IPS DF 4.7 (cell line): ENCODE results near the gene TMIGD3.

ENCODE experiments used
- DNase-seq: peaks from one replicate; pipeline ENCODE4 v3.0.0-alpha.2; 2013; ENCODE audit warnings: low spot score; ENCODE audit errors: extremely low read depth

TMIGD3 gene

DNA sequence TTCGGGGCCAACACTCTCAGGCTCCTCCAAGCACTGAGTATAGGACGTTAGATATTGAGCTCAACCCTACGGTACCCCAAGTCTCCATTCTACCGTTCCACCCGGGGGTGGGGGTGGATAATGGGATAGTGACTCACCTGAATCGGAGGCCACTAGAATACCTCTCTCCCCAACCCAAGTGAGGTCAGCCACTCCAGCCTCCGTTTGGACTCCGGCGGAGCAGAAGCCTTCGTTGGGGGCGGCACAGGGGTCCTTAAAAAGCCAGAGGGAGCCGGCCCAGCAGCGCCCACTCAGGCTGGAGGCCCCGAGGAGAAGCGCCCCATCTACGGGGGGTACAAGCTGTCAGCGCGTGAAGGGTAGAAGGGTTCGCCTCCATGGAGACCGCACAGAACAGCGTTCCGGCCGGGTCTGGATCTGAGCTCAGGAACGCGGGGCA is 54.9 kb downstream of the TMIGD3 start:
- no peak for DNase-seq

- DNase-seq, result no peak
Measured at GRCh38 chr1:111446967-111447892, 56.2 kb downstream of the TMIGD3 start.

DNA sequence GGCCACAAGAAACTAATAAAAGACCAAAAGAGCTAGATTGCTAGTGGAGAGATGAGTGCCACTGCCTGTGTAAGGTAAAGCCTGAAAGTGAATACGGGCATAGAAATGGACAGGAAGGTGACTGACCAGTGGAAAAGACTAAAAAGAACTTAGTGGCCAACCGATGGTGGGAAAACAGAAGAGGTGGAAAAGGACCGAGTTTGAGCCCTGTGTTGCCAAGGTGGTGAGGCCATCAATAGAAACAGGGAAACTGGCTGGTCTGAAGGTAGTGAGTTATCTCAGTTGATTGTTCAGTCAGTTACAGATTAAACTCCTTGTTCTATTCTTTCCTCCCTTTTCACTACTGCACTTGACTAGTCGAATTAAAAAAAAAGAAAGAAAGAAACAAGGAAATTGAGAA is 56.9 kb downstream of the TMIGD3 start:
- no peak for DNase-seq

DNA sequence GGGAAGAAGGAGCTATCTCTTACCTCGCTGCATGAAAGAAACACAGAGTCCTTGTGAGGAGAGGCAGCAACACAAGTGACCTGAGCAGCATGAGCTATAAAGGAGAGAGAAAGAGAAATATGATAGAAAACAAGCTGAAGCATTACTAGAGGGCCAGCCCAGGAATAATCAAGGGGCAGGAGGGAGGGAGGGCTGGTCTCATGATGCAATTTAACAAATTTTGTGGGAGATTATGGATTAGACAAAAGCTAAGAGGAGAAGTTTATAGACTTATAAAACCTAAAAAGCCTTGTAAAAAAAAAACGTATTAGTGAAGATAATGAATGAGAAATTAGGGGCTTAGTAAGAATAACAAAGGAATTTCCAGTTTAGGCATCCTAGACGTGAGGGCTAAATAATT is 59.4 kb downstream of the TMIGD3 start:
- DNase-seq, result no peak

DNA sequence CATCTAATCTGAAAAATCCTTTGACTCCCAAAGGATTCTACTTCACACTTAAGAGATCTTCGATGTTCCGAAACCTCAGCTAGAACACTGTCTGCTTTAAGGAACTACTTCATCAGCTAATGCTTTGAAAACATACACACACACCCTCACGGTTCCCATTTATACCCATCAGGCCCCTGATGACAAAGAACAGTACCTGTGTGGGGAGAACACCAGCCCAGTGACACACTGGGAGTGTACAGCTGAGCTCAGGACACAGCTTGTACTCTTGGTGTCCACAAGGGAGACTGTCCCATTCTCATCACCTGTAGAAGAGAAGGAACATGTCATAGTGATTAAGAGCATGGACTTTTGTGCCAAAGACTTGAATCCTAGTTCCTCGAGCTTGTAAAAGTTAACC is 61.0 kb downstream of the TMIGD3 start:
- no peak for DNase-seq

- peak; percentile 33 for DNase-seq
Measured at GRCh38 chr1:111441573-111442192, 61.8 kb downstream of the TMIGD3 start.

DNA sequence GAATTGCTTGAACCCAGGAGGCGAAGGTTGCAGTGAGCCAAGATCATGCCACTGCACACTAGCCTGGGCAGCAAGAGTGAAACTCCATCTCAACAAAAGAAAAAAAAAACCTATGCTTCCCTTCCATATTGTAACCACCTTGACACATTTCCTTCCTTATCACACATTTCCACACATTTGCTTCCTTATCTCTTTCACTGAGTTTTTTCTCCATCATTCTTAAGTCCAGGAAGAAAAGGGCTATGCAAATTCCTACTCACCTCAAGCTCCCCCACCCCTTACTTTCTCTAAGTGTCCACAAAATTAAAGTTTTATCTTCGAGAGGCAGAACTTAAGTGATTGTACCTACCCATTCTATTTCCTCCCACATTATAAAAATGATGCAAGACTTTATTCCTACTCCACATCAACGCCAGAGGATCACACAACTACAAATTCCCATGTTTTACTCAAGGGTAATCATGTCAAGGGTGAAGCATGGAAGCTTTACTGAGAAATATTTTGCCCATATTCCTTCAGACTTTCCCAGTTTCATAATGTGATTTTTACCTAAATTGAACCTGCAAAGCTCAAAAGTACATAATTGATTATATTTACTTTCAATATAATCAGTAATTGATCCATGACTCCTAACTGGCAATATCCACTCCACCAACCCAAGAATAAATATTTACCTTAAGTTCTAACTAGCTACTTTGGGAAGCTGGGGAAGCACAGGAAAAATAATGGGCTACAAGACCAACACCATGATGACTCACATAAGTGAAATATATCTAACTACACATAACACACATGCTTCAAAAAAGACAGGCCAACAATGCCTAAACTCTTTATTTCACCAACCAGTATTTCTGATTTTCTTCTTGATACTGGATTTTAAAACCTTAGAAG is 63.7 kb downstream of the TMIGD3 start:
- DNase-seq, result no peak

GRCh38 chr1:111436726-111437125 is 66.7 kb downstream of the TMIGD3 start:
- no peak for DNase-seq
